HG03558 (cell line): ENCODE measurements around the gene ARID4A.
"Not testable (repeated sequence)": the region's sequence is repeated elsewhere in the genome, so short reads cannot be mapped to it uniquely, and the experiment has no call there.

Experiments
- ATAC-seq: cut with Tn5 transposase; IDR thresholded peaks from one replicate; pipeline ENCODE4 v1.9.1; 2021; ENCODE audit warnings: moderate number of reproducible peaks; ENCODE audit not compliant: unreplicated experiment; ENCODE audit errors: extremely low read depth

The ARID4A gene

DNA sequence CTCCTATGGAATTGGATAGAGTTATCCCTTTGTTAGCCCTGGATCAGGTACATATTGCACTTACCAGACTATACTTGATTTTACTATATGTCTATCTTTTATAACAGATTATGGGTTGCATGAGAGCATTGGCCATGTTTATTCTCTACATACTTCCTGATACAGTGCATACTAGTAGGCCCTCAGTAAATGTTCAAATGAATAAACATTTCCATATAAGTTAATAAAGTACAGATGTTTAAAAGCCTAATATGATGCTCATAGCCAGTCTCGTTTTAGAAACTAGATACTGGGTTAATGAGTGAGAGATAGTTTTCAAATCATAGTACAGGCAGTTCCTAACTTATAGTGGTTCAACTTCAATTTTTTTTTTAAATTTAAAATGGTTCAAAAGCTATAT is 57.9 kb downstream of the ARID4A start:
- ATAC-seq = no peak

DNA sequence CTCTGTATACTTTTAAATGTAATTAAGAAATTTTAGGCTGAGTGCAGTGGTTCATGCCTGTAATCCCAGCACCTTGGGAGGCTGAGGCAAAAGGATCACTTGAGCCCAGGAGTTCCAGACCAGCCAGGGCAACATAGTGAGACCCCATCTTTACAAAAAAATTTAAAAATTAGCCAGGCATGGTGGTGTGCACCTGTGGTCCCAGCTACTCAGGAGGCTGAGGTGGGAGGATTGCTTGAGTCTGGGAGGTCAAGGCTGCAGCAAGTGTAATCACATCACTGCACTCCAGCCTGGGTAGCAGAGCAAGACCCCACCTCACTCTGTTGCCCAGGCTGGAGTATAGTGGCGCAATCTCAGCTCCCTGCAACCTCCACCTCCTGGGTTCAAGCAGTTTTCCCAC is 63.9 kb downstream of the ARID4A start:
- ATAC-seq = not testable (repeated sequence)

DNA sequence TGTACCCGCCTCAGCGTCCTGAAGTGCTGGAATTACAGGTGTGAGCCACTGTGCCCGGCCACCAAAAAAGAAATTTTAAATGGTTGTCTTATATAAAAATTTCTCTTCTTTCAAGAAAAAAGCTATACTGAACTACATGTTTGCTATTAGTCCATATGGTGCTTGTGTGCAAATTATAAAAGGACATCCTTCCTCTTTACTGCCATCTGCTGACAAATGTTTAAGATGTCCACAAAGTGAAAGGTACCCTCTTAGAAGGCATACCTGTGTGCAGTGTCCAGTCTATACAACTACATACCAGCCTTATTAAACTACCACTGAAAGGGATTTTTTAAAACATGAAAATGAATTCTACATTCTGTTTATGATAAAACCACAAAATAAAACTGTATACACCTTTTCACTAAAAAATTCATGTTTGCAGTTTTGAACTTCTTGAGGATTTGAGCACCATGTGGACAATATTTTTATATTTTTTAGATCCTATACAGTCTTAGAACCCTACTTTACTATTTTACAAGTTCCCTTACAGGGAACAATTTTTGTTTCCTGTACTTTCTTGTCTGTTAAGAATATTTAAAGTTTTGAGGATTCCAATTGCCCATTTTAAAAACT is 64.5 kb downstream of the ARID4A start:
- no peak for ATAC-seq

DNA sequence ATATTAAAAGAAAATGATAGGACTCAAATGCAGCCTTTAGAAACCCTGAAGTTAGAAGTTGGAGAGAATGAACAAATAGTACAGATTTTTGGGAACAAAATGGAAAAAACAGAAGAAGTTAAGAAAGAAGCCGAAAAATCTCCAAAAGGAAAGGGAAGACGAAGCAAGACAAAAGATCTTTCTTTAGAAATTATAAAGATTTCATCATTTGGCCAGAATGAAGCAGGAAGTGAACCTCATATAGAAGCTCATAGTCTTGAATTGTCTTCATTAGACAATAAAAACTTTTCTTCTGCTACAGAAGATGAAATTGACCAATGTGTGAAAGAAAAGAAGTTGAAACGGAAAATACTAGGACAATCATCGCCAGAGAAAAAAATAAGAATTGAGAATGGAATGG is 66.0 kb downstream of the ARID4A start:
- no peak for ATAC-seq

DNA sequence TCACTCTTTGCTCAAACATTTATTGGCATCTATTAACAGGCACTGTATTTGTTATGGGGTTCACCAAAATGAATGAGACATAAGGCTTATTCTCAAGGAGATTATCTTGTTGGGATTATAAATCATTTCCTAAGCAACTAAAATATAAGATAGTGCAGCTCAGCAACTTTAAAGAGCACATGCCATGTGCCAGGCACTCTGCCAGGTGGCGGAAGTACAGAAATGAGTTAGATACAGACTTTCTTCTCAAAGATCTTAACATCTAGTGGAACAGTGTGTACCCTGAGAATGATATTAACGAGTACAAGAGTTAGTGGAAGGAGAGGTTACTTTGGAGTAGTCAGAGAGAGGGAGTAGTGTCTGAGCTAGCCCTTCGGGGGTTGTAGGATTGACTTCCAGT is 68.9 kb downstream of the ARID4A start:
- no peak for ATAC-seq

DNA sequence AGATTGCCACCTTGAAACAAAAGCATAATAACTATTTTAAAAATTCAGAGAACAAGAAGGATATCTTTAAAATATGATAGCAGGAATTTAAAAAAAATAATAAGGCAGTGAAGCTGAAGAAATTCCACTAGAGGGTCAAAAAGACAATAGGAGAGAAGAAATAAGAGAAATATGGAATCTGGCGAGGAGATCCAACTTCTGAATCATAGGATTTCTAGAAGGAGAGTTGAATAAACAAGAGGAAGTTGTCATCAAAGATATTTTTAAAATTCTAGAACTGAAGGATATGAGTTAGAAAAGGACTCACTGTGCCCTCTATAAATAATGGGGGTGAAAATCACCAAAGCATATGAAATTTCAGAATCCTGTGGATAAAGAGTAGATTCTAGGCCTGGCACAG is 70.6 kb downstream of the ARID4A start:
- ATAC-seq = no peak

DNA sequence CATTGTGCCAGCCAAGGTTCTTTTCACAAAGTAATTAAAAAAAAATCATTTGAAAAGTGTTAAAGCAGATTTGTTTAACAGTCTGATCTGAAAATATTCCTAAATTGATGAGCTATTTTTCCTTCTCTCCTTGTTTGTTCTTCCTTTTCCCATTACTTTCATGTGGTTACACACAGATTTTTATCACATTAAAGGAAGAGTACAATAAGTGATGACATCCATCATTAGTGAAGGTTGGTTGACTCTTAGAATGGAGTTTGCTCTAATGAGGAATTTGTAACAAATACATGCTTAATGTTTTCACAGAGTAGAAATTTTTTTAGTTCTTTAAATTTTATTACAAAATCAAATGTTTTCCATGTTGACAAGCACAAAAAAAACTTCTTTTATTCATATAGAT is 78.4 kb downstream of the ARID4A start:
- no peak for ATAC-seq

DNA sequence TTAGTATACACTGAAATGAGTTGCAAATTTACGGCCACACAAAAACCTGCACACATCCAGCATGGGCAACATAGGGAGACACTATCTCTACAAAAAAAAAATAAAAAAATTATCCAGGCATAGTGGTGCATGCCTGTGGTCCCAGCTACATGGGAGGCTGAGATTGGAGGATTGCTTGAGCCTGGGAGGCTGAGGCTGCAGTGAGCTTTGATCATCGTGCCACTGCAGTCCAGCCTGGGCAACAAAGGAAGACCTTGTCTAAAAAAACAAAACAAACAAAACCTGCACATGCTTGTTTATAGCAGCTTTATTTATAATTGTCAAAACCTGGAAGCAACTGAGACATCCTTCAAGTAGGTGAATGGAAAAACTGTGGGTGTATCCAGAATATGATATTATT is 92.5 kb downstream of the ARID4A start:
- ATAC-seq = no peak

DNA sequence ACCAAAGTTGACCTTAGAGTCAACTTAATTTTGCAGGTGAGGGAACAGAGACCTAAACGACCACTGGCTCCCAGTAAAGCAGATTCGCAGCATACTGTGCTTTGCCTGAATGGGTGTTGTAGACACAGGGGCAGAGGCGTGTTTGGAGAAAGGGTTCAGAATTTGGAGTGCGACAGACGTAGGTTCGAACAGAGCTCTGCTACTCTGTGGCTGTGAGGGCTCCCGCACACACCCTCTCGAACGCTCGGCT is 97.1 kb downstream of the ARID4A start:
- ATAC-seq = no peak

DNA sequence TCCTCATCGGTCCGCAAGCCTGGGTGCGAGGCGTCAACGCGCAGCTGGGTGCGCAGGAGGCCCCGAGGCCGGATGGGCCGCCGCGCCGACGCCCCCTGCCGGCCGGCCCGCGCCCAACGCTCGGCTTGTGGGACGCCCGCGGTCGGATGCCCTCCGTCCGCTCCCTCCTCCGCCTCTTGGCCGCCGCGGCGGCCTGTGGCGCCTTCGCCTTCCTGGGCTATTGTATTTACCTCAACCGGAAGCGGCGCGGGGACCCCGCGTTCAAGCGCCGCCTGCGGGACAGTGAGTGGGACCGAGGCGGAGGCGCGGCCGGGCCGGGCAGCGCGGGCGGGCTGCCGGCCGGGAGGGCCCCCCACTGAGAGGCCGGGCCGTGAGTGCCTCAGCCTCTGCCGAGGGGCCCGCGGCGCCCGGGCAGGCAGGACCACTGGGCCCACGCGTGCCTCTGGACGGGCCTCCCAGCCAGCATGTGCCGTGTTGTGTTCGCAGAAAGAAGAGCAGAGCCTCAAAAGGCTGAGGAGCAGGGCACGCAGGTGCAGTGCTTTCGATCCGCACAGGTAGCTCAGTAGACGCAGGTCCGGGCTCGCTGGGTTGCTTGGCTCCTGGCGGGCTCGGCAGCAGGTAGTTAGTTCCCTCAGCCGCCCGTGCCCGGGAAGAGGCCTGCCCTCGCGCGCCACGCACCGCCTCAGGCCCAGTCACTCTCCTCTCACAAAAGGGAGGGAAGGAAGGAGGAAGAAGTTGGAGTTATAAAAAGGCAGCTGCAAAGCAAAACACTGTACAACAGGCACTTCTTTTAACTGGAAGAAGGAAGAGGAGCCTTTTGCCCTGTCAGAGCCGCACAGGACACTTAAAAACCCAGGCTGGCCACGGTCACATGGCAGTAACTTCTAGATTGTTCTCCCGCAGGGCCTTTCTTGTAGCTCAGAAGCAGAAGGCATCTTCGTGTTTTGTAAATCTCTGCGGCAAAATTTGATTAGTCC is 97.7 kb downstream of the ARID4A start, which contains the start of gene TOMM20L:
TOMM20L (plus strand) TSS at position 119 of the 977 bp plus-strand sequence; CDS start at position 147, 28 bp downstream.
- ATAC-seq = peak; percentile 90

DNA sequence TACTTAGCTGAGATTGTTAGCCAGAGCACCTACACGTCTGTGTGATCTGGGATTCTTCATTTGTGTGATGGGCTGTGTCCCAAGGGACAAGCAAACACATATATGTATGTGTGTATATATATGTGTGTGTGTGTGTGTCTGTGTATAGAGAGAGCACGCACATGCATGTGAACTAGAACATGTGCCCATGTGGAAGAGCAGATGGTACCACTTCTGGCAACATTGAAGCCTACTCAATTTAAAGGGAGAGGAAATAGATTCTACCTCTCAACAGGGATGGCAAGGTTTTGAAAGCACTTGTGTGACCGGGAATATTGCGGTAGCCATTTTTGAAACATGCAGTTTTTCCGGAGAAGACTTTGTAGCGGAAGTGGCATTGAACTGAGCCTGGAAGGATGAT is 98.8 kb downstream of the ARID4A start:
- ATAC-seq = no peak

DNA sequence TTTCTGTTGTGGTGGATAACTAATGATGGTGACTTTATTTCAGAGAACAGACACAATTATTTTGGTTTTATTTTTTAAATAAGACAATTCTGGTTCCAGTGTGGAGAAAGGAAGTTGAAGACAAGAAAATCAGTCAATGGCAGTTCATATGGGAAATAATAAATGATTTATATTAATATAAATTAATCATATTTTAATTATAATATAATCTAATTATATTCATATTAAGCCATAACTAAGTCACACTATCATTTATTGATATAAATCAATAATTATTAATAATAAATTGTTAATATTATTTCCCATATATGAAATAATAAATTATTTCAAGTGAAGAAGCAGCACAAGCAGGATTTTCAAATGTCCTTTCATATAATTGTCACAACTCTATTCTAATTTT is 100.1 kb downstream of the ARID4A start:
- no peak for ATAC-seq

DNA sequence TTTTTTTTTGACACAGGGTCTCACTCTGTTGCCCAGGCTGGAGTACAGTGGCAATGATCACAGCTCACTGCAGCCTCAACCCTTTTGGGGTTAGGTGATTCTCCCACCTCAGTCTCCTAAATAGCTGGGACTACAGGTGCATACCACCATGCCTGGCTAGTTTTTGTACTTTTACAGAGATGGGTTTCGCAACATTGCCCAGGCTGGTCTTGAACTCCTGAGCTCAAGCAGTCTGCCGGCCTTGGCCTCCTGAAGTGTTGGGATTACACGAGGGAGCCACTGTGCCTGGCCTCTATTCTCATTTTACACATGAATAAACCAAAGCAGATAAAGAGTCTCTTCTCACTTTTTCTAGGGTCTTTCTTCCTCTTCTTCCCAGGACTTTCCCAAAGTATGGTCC is 100.5 kb downstream of the ARID4A start:
- no peak for ATAC-seq

DNA sequence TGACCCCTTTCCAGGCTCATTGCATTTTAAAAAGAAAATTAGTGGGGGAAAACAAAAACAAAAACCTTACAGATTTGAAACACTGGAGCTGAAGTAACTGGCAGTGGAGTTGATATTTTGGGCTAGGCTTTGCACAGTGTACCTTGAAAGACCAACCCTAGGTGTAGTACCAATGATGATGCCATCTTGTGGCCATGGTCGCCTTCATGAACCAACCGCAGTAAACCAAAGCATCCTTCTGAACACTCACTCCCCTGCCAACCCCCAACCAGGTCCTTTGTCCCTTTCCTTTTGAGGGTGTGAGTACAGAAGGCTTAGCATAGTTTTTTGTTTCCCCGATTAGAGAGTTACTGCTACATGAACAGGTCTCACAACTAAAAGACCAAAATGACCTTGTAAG is 103.2 kb downstream of the ARID4A start:
- ATAC-seq = no peak

DNA sequence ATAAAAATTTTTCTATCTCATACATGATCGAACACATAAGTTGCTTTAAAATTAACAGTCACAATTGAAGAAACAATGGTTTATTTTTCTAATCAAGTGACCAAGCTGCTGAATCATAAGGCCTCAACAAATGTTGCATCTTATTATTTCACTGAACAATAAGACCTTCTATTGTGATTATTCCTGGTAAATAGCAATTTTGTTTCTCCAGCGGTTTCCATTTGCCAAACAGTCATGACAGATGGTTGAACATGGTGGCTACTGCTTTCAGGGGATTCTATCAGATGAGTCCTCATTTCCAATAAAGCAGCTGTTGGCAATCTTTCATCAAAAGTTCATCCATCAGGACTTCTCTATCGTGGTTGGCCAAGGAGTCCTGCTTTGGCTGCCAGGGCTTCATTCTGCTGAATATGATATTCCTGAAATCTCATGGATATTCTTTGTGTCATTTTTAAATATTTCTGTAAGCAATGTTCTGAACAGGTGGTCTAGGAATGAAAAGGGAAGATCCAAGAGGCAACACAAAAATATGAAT is 110.4 kb downstream of the ARID4A start:
- ATAC-seq = no peak

DNA sequence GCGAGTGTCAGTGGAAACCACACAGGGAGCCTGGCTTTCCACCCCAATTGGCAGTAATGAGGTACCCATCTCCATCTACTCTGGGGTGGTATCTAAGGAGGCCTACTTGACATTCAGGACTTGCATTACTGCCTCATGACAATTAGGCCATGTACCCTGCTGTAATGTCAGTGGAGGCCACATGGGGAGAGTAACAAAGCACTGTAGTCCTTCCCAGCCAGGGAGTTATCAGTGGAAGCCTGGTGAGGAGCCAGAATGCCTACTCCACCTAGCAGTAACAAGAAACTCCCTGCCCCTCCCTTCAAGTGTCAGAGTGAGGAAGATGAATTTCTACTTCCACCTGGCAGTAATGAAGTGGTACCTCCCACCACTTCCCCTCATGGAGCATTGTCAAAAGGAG is 116.5 kb downstream of the ARID4A start:
- ATAC-seq = no peak

DNA sequence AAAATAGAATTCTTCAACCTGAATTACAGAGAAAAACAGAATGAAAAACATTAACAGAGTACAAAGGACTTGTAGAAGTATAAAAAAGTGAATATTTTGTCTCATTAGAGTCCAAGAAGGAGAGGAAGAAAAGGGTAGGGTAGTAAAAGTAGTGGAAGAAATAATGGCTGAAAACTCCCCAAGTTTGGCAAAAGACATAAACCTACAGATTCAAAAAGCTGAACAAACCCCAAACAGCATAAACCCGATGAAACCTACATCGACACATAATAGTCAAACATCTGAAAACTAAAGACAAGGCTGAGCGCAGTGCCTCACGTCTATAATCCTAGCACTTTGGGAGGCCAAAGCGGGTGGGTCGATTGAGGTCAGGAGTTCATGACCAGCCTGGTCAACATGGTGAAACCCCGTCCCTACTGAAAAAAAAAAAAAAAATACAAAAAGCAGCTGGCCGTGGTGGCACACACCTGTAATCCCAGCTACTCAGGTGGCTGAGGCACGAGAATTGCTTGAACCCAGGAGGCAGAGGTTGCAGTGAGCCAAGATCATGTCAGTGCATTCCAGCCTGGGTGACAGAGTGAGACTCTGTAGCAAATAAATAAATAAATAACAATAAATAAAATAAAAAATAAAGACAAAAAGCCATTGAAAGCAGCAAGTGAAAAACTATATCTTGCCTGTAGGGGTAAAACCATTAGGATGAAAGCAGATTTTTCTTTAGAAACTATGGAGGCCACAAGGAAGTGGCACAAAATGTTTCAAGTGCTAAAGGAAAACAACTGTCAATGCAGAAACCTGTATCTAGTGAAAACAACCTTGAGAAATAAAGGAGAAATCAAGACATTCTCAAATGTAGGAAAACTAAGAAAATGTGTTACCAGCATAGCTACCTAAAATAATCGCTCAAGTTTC is 117.5 kb downstream of the ARID4A start:
- no peak for ATAC-seq

DNA sequence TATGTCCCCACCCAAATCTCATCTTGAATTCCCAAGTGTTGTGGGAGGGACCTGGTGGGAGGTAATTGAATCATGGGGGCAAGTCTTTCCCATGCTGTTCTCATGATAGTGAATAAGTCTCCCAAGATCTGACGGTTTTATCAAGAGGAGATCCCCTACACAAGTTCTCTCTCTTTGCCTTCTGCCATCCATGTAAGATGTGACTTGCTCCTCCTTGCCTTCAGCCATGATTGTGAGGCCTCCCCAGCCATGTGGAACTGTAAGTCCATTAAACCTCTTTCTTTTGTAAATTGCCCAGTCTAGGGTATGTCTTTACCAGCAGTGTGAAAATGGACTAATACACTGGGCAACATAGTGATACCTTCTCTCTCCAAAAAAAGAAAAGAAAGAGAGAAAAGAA is 118.6 kb downstream of the ARID4A start:
- not testable (repeated sequence) for ATAC-seq
